Measurements from ENCODE around the gene TNFRSF4. TPM values are rescaled to one million over a fixed set of nuclear protein-coding genes. Genes with fewer than 3 reads are reported as not detected.

Gene TNFRSF4
- total and polyA plus RNA-seq, 2 donors (not counting 1 experiment from before 2014, with no cell fraction given): 0.63 to 1.8 TPM

DNA sequence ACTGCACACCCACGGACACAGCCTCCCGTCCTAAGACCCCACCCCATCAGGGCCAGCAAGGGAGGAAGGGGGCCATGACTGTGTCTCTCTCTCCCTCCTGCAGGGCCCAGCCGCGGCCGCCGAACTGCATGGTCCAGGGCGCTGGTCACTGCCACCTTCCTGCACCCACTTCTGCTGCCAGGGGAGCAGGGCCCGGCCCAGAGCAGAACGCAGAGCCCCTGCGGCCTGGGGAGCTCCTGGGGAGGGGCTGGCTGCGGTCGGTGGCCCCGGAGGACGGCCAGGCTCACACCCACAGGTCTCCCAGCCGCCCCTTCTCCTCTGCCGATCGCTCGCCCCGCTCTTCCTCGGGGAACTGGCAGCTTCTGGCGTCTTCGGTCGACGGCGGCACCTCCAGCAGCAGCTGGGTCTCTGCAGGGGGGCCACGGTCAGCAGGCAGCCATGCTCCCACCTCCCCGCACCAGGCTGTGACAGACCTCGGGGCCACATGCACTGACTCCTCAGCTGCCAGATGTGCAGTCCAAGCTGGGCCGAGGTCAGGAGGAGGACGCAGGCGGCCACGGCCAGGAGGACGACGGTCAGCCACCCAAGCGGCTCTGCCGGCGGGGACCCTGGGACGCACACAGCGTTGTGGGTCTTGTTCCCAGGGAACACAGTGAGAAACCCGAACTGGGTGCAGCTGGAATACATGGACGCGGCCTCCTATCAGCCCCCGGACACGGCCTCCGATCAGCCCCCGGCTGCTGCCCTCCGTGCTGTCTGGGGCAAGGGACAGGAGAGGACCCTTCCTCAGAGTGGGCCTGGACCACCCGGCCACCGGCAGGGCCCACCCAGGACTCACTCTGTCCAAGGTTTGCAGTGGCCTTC is 10.2 kb downstream of the TNFRSF4 start:
- no peak for TF ChIP-seq EZH2 (IDR thresholded peaks at IDR 0.05; ENCODE audit: borderline replicate concordance, insufficient read depth, low read depth, low read length, poor library complexity, severe bottlenecking)
- TF ChIP-seq, protein P1, sequence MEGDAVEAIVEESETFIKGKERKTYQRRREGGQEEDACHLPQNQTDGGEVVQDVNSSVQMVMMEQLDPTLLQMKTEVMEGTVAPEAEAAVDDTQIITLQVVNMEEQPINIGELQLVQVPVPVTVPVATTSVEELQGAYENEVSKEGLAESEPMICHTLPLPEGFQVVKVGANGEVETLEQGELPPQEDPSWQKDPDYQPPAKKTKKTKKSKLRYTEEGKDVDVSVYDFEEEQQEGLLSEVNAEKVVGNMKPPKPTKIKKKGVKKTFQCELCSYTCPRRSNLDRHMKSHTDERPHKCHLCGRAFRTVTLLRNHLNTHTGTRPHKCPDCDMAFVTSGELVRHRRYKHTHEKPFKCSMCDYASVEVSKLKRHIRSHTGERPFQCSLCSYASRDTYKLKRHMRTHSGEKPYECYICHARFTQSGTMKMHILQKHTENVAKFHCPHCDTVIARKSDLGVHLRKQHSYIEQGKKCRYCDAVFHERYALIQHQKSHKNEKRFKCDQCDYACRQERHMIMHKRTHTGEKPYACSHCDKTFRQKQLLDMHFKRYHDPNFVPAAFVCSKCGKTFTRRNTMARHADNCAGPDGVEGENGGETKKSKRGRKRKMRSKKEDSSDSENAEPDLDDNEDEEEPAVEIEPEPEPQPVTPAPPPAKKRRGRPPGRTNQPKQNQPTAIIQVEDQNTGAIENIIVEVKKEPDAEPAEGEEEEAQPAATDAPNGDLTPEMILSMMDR (IDR thresholded peaks at IDR 0.05): no peak
- no peak for ATAC-seq (ENCODE audit: low read depth)
- no peak overlapping the region for H2AFZ ChIP-seq (ENCODE audit: insufficient read depth, low read depth, low read length, poor library complexity, severe bottlenecking)
- peaks cover 0 to 41% (median 14%) of the 10 kb centered on the region in 4 experiments for H3K27me3 ChIP-seq (replicated peaks in 1 of 4; ENCODE audit: control extremely low read depth in 1 of 4, control insufficient read depth in 3 of 4, insufficient read depth in 4 of 4, low read length in 3 of 4)
- POLR2A ChIA-PET: no interaction called here
- no peaks in the 10 kb centered on the region for H4K20me1 ChIP-seq (ENCODE audit: control insufficient read depth, insufficient read depth, low read length, poor library complexity, severe bottlenecking)
- no peaks in the 10 kb centered on the region for H3K9me3 Mint-ChIP-seq (ENCODE audit: insufficient read depth)
- intact Hi-C loops (cut with micrococcal nuclease): loop anchor here (10.0 kb wide), 1 partner anchor 169 kb away; no protein-coding TSS in a partner anchor
- H3K4me3 ChIP-seq (ENCODE audit: control extremely low read depth in 1 of 5, extremely low read depth in 1 of 5, insufficient read depth in 1 of 5, low read depth in 2 of 5, low read length in 4 of 5): no peak overlapping the region
- H3K4me1 Mint-ChIP-seq: peaks cover 27% of the 10 kb centered on the region
- H3K27ac ChIP-seq (ENCODE audit: low read length in 2 of 2): no peak overlapping the region
- H3K4me2 ChIP-seq (replicated peaks; ENCODE audit: low read depth, low read length, poor library complexity, severe bottlenecking): no peak overlapping the region
- no peak overlapping the region for H3K4me3 Mint-ChIP-seq
- H3K27ac Mint-ChIP-seq: peak overlapping the region; percentile 37
- peak; percentile 40 for DNase-seq
- H3K27me3 Mint-ChIP-seq: peaks cover 7% of the 10 kb centered on the region
- H3K4me1 ChIP-seq (ENCODE audit: control insufficient read depth in 2 of 2, insufficient read depth in 2 of 2, low read length in 2 of 2): peaks cover 42 to 44% of the 10 kb centered on the region in 2 donors
- H3K9me3 ChIP-seq (ENCODE audit: control extremely low read depth in 1 of 3, control insufficient read depth in 2 of 3, insufficient read depth in 1 of 3, low read length in 2 of 3): peaks cover 0 to 23% (median 0%) of the 10 kb centered on the region in 3 donors
- no peak overlapping the region for H3K9ac ChIP-seq (ENCODE audit: low read length)
- no peaks in the 10 kb centered on the region for H3K79me2 ChIP-seq (ENCODE audit: control insufficient read depth, insufficient read depth, low read length)
- H3K36me3 ChIP-seq (replicated peaks in 1 of 2; ENCODE audit: control extremely low read depth in 1 of 2, control insufficient read depth in 1 of 2, extremely low read depth in 1 of 2, insufficient read depth in 2 of 2, low read length in 1 of 2): no peaks in the 10 kb centered on the region
- WGBS (ENCODE audit: insufficient coverage): 91% methylated on average over 49 of the region's 49 CpGs
- CTCF ChIA-PET: no interaction called here
